H1 (cell line): ENCODE measurements around the gene PLCL2. TPM values are rescaled to one million over a fixed set of nuclear protein-coding genes. Genes with fewer than 3 reads are reported as not detected.

Source experiments
- CTCF ChIA-PET: fragments of 300-600 bp; sonication (Branson Sonifier 250); formaldehyde crosslinking; loops from one replicate; lab custom pipeline; 2021; ENCODE audit not compliant: partially characterized antibody; lab: Charles Lee
- POLR2A ChIA-PET: fragments of 300-600 bp; sonication (Branson Sonifier 250); formaldehyde crosslinking; loops from one replicate; lab custom pipeline; 2021; ENCODE audit warnings: inconsistent platforms; ENCODE audit not compliant: partially characterized antibody; lab: Charles Lee
- DNase-seq, 2 experiments: peaks; one replicate each; pipeline versions ENCODE4 v3.0.0 to v3.0.0-alpha.2; 2010 to 2022; ENCODE audit warnings: low spot score in 2 of 2, low read depth in 1 of 2, mixed read lengths in 1 of 2
- FAIRE-seq: peaks from 2 replicates; lab custom pipeline; 2011; peaks lifted over from hg19 to GRCh38; lab: Jason Lieb, UNC
- H2AFZ ChIP-seq: 2 replicates; pipeline ENCODE4 v1.8.1; 2012; ENCODE audit warnings: low read length, inconsistent platforms
- H2AK5ac ChIP-seq: 2 replicates; pipeline ENCODE4 v1.6.1; 2013; ENCODE audit warnings: low read depth, low read length
- H2BK120ac ChIP-seq: replicated peaks from 2 replicates; pipeline ENCODE3; 2013; ENCODE audit warnings: low read depth, low read length, inconsistent platforms
- H2BK12ac ChIP-seq: 2 replicates; pipeline ENCODE4 v1.6.1; 2013; ENCODE audit warnings: low read depth, low read length
- H2BK15ac ChIP-seq: 2 replicates; pipeline ENCODE4 v1.6.1; 2013; ENCODE audit warnings: low read length
- H2BK20ac ChIP-seq: 2 replicates; pipeline ENCODE4 v1.6.1; 2013; ENCODE audit warnings: low read length
- H2BK5ac ChIP-seq: 2 replicates; pipeline ENCODE4 v1.6.1; 2013; ENCODE audit warnings: low read depth, low read length
- H3K14ac ChIP-seq: 2 replicates; pipeline ENCODE4 v1.6.1; 2013; ENCODE audit warnings: inconsistent platforms; ENCODE audit not compliant: insufficient read length
- H3K18ac ChIP-seq: 2 replicates; pipeline ENCODE4 v1.6.1; 2013; ENCODE audit warnings: low read length; ENCODE audit errors: extremely low read depth
- H3K23ac ChIP-seq: 2 replicates; pipeline ENCODE4 v1.6.1; 2013; ENCODE audit warnings: inconsistent platforms; ENCODE audit not compliant: insufficient read length
- H3K23me2 ChIP-seq: 2 replicates; pipeline ENCODE4 v1.6.1; 2013; ENCODE audit warnings: low read depth, low read length
- H3K27ac ChIP-seq: 2 replicates; pipeline ENCODE4 v1.6.1; 2011; ENCODE audit warnings: low read depth, low read length, inconsistent platforms
- H3K27me3 ChIP-seq, 4 experiments: replicated peaks in 1 of 4; 1 replicate in 1 of 4; 2 replicates in 3 of 4; pipeline versions ENCODE4 v1.6.1 to v1.8.1; 2011 to 2013; ENCODE audit warnings: low read length in 3 of 4, mild to moderate bottlenecking in 3 of 4, inconsistent platforms in 2 of 4, mixed read lengths in 2 of 4, moderate library complexity in 1 of 4; ENCODE audit not compliant: control insufficient read depth in 3 of 4, insufficient read depth in 3 of 4; ENCODE audit errors: extremely low read depth in 1 of 4
- H3K36me3 ChIP-seq, 4 experiments: 2 replicates each; pipeline versions ENCODE4 v1.6.1 to v1.8.1; 2011 to 2013; ENCODE audit warnings: mild to moderate bottlenecking in 4 of 4, low read length in 3 of 4, moderate library complexity in 2 of 4, control low read depth in 1 of 4, inconsistent platforms in 1 of 4; ENCODE audit not compliant: insufficient read depth in 4 of 4, control insufficient read depth in 2 of 4
- H3K4ac ChIP-seq: replicated peaks from 2 replicates; pipeline ENCODE3; 2013; ENCODE audit warnings: low read length, low read depth, mixed read lengths, inconsistent platforms; ENCODE audit not compliant: insufficient read length
- H3K4me1 ChIP-seq, 4 experiments: replicated peaks in 1 of 4; 1 replicate in 1 of 4; 2 replicates in 3 of 4; pipeline versions ENCODE4 v1.6.1 to v1.8.1; 2011 to 2013; ENCODE audit warnings: low read length in 3 of 4, inconsistent platforms in 2 of 4, mixed read lengths in 1 of 4; ENCODE audit not compliant: insufficient read depth in 4 of 4, control insufficient read depth in 3 of 4
- H3K4me2 ChIP-seq, 2 experiments: 2 replicates each; pipeline versions ENCODE4 v1.6.1 to v1.8.1; 2011 to 2013; ENCODE audit warnings: low read depth in 2 of 2, low read length in 2 of 2, control low read depth in 1 of 2, inconsistent platforms in 1 of 2, mild to moderate bottlenecking in 1 of 2; ENCODE audit not compliant: insufficient read depth in 1 of 2
- H3K4me3 ChIP-seq, 4 experiments: fragments of 200-600, 300-600 bp in 1 of 4; sonication (generic), shearing (Covaris generic), sonication (Bioruptor Twin) in 1 of 4; 2 replicates each; pipeline versions ENCODE4 v1.5.1 to v1.8.1; 2011 to 2016; ENCODE audit warnings: low read length in 4 of 4, low read depth in 3 of 4, control low read depth in 2 of 4, inconsistent platforms in 2 of 4, mild to moderate bottlenecking in 2 of 4, mixed read lengths in 1 of 4, moderate library complexity in 1 of 4; ENCODE audit not compliant: insufficient read depth in 2 of 4; ENCODE audit errors: extremely low read depth in 1 of 4
- H3K56ac ChIP-seq: replicated peaks from 2 replicates; pipeline ENCODE3; 2013; ENCODE audit warnings: low read depth, mild to moderate bottlenecking, mixed read lengths, low read length, inconsistent platforms; ENCODE audit not compliant: insufficient read length
- H3K79me1 ChIP-seq: 2 replicates; pipeline ENCODE4 v1.6.1; 2013; ENCODE audit warnings: low read depth, low read length, control low read depth
- H3K79me2 ChIP-seq, 2 experiments: 2 replicates each; pipeline versions ENCODE4 v1.6.1 to v1.8.1; 2012 to 2013; ENCODE audit warnings: low read length in 2 of 2, mild to moderate bottlenecking in 2 of 2, inconsistent platforms in 1 of 2; ENCODE audit not compliant: insufficient read depth in 2 of 2, control insufficient read depth in 1 of 2
- H3K9ac ChIP-seq, 4 experiments: replicated peaks in 1 of 4; 1 replicate in 1 of 4; 2 replicates in 3 of 4; pipeline versions ENCODE4 v1.6.1 to v1.8.1; 2011 to 2013; ENCODE audit warnings: low read depth in 3 of 4, low read length in 3 of 4, control low read depth in 2 of 4, mild to moderate bottlenecking in 2 of 4, moderate library complexity in 2 of 4, inconsistent platforms in 1 of 4; ENCODE audit errors: extremely low read depth in 1 of 4
- H3K9me3 ChIP-seq, 2 experiments: 2 replicates each; pipeline versions ENCODE4 v1.6.1 to v1.8.1; 2012 to 2013; ENCODE audit warnings: mild to moderate bottlenecking in 2 of 2, moderate library complexity in 2 of 2, control low read depth in 1 of 2, inconsistent platforms in 1 of 2, low read depth in 1 of 2, low read length in 1 of 2, mixed read lengths in 1 of 2; ENCODE audit not compliant: insufficient read depth in 2 of 2
- H4K20me1 ChIP-seq, 2 experiments: replicated peaks in 1 of 2; 2 replicates each; pipeline versions ENCODE3 to v1.8.1; 2011 to 2013; ENCODE audit warnings: inconsistent platforms in 2 of 2, low read length in 2 of 2, mild to moderate bottlenecking in 1 of 2; ENCODE audit not compliant: insufficient read depth in 2 of 2, control insufficient read depth in 1 of 2
- H4K5ac ChIP-seq: 2 replicates; pipeline ENCODE4 v1.6.1; 2013; ENCODE audit warnings: low read length, low read depth, mixed read lengths, inconsistent platforms; ENCODE audit not compliant: insufficient read length
- H4K8ac ChIP-seq: 2 replicates; pipeline ENCODE4 v1.8.0; 2013; ENCODE audit warnings: mild to moderate bottlenecking, moderate library complexity, low read length, inconsistent platforms; ENCODE audit not compliant: insufficient read depth; ENCODE audit errors: extremely low read depth
- H4K91ac ChIP-seq: replicated peaks from 2 replicates; pipeline ENCODE3; 2013; ENCODE audit warnings: low read length, mixed read lengths, inconsistent platforms; ENCODE audit not compliant: insufficient read length
- WGBS, 2 experiments: shearing (Covaris generic) in 1 of 2; methylation state at CpG; one replicate each; pipeline versions ENCODE4 v1.1.6 to v1.1.7; 2013 to 2015; ENCODE audit warnings: low lambda C conversion rate in 2 of 2, mixed read lengths in 2 of 2, inconsistent platforms in 1 of 2, low coverage in 1 of 2, missing lambda C conversion rate in 1 of 2; ENCODE audit not compliant: insufficient replicate concordance in 2 of 2, insufficient coverage in 1 of 2, insufficient read length in 1 of 2; ENCODE audit errors: extremely low coverage in 1 of 2, missing lambda C conversion rate in 1 of 2; 5-methylcytosine and 5-hydroxymethylcytosine counted together
- polyA plus RNA-seq, 7 experiments: library from polyadenylated mRNA; depleted of rRNA in 3 of 7; stranded (reverse) in 5 of 7; unstranded in 2 of 7; fragments of >200 nt in 5 of 7; fragments of 200-250 nt in 2 of 7; gene quantifications; 1 replicate in 5 of 7; 2 replicates in 1 of 7; 4 replicates in 1 of 7; pipeline versions ENCODE4 v1.2.1 to v1.2.3, GENCODE V29; 2011 to 2013; ENCODE audit warnings: missing spikeins in 2 of 7, mixed read lengths in 2 of 7
- total RNA-seq: library from RNA; stranded (reverse); fragmentation: NEBNext Ultra II Directional; extraction: Animal tissue kit (Norgen Biotek cat#: 25700); gene quantifications from 2 replicates; pipeline ENCODE4 v1.2.1, GENCODE V29; 2021

The PLCL2 gene
- total and polyA plus RNA-seq, 2 of the 8 experiments (the other 6 are each of a cell fraction or from before 2014, with no cell fraction given): 3.5 to 6.8 TPM

- H3K14ac ChIP-seq: no peak overlapping the region
- no peaks in the 10 kb centered on the region for H4K20me1 ChIP-seq
- FAIRE-seq (no peak), DNase-seq (no peak)
- H2BK12ac ChIP-seq: no peak overlapping the region
- H2BK15ac ChIP-seq: no peak overlapping the region
- no peaks in the 10 kb centered on the region for H3K9me3 ChIP-seq
- peaks cover 0 to 3% of the 10 kb centered on the region in 2 experiments; a peak in 2 of 4 replicates for H3K79me2 ChIP-seq
- no peak overlapping the region for H4K5ac ChIP-seq
- no peak overlapping the region for H3K18ac ChIP-seq
- WGBS, 2 experiments: 92% methylated on average over 6 of the region's 6 CpGs; no CpG with 5 or more reads in 1 of the 2 experiments
- no peak overlapping the region for H4K91ac ChIP-seq
- no peak overlapping the region for H3K9ac ChIP-seq
- H3K56ac ChIP-seq: no peak overlapping the region
- ChIA-PET POLR2A (no interaction called here), CTCF (interaction anchor here (2.1 kb wide), 1 partner anchor 9 kb away, joined by 7 read pairs; no protein-coding TSS in a partner anchor)
- no peak overlapping the region for H2AFZ ChIP-seq
- H2BK20ac ChIP-seq: no peak overlapping the region
- no peak overlapping the region for H3K4me3 ChIP-seq
- H3K4me1 ChIP-seq: peaks cover 0 to 7% (median 3%) of the 10 kb centered on the region in 4 experiments; a peak in 3 of 7 replicates
- H3K36me3 ChIP-seq: no peaks in the 10 kb centered on the region
- no peak overlapping the region for H4K8ac ChIP-seq
- no peaks in the 10 kb centered on the region for H3K23me2 ChIP-seq
- no peak overlapping the region for H3K4ac ChIP-seq
- no peak overlapping the region for H3K23ac ChIP-seq
- H3K4me2 ChIP-seq: no peak overlapping the region
- no peak overlapping the region for H3K27ac ChIP-seq
- no peak overlapping the region for H2BK5ac ChIP-seq
- H2AK5ac ChIP-seq: no peak overlapping the region
- H3K27me3 ChIP-seq: peaks cover 0 to 1% (median 0%) of the 10 kb centered on the region in 4 experiments; a peak in 1 of 7 replicates
- H3K79me1 ChIP-seq: 0 out of 2 replicates have a peak, but pooled peaks cover 2% of the 10 kb centered on the region
- H2BK120ac ChIP-seq: no peak overlapping the region
These were observed 52.6 kb downstream of the PLCL2 start for GRCh38 chr3:16937326-16937845.
